HG02571 (cell line): Measurements from ENCODE around the gene DYNC1LI2.
"Not testable (repeated sequence)": the region's sequence is repeated elsewhere in the genome, so short reads cannot be mapped to it uniquely, and the experiment has no call there.

ENCODE experiments used
- ATAC-seq: cut with Tn5 transposase; IDR thresholded peaks from one replicate; pipeline ENCODE4 v1.9.1; 2021; ENCODE audit warnings: mild to moderate bottlenecking, moderate library complexity; ENCODE audit not compliant: unreplicated experiment

Gene DYNC1LI2

DNA sequence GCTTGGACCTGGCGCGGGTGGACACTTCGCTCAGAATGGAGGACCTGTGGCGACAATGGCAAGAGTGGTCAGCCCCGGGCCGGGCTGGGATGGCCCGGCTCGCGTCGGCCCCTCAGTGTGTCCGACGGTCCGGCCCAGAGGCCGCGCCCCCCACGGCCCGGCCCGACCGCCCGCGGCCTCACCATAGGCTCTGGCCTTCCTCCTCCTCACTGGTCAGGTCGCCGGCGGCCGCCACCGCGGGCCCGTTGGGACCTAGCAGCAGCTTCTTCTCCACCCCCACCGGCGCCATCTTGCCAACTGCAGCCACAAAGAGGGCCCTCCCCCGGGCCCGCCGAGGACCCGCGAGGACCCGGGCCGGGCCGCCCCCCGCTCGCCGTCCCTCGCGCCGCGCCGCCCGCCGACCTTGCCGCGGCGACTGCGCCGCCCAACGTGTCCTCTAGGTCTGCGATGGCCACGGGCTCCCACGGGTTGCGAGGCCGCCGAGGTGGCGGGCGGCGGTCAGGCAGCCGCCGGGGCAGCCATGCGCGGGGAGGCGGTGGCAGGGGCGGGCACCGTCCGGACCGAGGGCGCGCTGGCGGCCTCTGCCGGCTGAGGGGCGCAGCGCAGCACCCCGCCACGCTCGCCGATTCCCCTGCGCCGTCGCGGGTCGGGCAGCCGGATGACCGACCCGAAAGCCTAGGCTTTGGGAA is at the start of gene DYNC1LI2:
DYNC1LI2 (minus strand) TSS at position 307 of the 689 bp plus-strand sequence; CDS start at position 289, 18 bp downstream.
- peak; percentile 81 for ATAC-seq

DNA sequence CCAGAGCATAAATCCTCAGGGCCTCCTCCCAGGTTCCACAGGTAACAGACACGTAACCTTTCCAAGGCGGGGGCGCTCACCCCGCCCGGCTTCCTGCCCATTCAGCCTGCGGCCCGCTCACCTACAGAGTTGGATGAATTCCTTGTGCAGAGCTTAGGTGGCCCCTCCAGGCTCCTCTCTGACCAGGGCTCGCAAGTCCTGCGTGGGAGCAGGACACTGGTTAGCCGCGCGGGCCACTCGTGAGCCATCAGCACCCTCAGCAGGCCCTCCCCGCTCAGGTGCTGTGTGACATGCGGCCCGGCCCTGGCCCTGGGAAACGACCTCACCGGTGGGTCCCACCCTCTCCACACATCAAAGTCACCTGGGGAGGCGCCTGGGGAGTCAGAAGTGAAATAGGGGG is 49.4 kb upstream of the DYNC1LI2 start:
- no peak for ATAC-seq

DNA sequence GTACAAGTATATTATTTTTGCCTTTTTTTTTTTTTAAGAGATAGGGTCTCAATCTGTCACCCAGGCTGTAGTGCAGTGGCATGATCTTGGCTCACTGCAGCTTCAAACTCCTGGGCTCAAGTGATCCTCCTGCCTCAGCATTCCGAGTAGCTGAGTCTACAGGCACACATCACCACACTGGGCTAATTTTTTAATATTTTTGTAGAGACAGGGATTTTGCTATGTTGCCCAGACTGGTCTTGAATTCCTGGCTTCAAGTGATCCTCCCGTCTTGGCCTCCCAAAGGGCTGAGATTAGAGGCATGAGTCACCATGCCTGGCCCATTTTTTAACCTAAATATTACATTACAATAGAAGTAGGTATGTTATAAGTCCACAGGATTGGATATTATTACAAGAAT is 46.8 kb upstream of the DYNC1LI2 start:
- no peak for ATAC-seq

DNA sequence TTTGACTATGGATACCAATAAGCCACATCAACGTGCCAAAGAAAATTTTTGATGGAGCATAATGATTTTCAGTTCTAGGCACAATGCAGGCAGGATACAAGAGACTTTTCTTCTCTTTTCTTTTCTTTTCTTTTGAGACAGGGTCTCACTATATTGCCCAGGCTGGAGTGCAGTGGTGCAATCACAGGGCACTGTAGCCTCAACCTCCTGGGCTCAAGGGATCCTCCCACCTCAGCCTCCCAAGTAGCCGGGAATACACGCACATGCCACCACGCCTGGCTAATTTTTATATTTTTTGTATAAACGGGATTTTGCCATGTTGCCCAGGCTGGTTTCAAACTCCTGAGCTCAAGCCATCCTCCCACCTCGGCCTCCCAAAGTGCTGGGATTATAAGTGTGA is 42.6 kb upstream of the DYNC1LI2 start:
- not testable (repeated sequence) for ATAC-seq

DNA sequence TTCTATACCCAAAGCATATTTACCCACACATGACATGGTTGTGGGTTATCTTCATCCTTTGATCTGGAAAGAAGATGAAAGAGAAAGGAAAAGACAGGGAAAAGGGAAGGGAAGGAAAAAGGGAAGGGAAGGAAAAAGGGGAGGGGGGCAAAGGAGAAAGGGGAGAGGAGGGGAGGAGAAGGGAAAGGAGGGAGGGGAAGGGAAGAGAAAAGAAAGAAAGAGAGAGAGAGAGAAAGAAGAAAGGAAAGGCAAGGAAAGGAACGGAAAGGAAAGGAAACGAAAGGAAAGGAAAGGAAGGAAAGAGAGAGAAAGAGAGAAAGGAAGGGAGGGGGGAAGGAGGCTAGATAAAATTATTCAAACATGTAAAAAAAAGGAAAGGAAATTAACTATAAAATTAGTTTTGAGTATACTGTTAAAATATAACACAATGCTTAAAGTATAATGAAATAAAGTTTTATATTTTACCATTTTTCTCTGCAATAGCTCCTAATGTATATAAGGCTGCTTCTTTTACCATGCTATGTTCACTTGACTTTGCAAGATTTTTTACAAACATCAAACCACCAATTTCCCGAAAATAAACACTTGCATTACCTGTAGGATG is 38.8 kb upstream of the DYNC1LI2 start:
- ATAC-seq, result no peak

DNA sequence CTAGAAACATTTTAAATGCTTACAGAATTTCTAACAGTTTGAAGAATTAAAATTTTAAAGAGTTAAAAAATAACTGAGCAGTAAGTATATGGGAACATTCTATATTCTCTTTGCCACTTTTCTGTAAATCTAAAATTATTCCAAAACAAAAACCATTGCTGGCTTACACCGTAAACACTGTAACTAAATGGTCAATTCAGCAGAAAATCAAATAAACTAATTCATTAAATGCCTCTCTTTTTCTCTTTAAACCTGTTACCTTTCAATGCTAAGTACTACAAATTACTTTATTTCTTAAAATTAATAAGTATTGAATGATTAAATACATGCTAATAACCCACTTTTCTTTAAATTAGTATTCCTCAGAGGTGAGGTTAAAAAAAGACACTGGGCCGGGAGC is 36.0 kb upstream of the DYNC1LI2 start:
- ATAC-seq, result no peak

DNA sequence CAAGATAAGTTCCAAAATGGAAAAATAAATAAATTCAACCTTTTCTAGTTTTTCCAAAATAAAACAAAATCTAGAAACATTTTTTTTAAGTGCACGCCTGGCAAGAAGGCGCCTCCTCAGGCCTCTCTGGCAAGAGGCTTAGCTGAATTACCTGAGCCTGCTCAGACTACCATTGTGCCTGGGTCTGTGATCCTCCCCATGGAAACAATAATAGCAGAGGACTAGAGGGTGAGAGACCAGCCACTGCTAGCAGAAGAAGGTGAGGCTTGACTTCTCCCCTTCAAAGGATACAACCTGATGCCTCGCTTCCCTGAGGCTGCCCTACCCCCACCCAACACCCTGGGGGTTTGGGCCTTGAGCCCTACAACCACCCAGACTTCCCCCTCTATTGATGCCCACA is 35.1 kb upstream of the DYNC1LI2 start:
- no peak for ATAC-seq

DNA sequence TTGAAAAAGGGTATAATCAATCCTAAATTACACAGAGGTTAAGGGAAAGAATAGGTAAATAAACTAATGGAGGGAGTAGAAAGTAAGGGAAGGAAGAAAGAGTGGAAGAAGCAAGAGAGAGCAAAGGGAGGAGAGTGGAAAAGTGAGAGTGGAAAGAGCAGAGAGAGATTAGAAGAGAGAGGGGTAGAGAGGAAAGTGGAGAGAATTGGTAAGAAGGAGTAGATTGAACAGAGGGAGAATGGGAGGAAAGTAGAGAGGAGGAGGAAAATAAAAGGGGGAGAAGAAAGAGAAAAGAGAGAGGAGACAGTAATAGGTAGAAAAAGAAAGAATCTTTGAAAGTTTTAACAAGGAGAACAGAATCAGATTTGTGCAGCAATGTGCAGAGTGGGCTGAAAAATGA is 25.0 kb upstream of the DYNC1LI2 start:
- no peak for ATAC-seq

DNA sequence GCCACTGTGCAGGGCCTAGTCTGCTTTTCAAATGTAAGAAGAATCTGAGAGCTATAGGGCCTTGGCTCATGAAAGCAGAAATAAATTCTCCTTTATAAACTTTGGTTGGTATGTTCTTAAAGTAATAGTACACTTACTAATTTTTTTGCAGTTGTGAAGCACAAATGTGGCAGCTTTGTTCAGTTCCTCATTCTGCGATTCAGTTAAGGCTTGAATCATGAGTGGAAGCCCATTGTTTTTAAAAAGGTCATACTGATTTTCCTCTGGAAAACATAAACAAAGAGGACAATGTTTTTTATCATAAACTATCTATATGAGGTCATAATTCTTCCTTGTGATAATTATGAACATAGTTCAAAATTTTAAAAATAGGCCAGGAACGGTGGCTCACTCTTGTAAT is 23.6 kb upstream of the DYNC1LI2 start:
- no peak for ATAC-seq

DNA sequence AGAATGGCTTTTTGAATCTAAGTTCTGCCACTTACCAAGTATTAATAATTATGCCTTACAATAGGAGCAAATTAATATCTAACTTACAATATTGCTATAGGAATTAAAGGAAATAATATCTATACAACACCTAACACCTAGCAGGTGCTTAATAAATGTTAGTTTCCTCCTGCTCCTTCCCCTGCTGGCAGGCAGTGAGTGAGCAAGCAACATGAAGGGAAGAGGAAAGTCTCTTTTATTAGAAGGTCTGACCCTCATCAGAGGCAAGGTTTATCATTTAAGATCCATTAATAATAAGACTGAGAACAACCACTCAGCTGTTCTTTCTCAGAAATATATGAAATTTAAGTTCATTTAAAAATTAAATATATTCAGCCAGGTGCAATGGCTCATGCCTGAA is 6.7 kb upstream of the DYNC1LI2 start:
- ATAC-seq, result no peak

DNA sequence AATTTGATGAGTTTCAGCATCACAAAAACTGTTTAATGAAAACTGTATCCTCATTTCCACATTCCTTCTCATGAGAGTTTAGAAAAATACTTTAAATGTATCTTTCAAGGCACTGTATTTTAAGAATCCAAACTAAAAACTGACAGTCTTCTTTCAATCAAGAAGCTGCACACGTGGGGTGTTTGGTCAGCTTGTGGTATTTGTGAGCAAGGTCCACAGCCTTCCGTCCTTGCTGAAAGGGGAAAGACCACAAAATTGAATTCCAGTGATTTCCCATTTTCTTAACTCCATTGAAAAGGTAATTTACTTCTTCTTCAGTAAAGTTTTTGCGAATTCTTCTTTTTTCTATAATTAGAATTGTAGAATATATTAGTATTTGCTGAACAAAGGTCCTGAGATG is 3.4 kb upstream of the DYNC1LI2 start:
- no peak for ATAC-seq

DNA sequence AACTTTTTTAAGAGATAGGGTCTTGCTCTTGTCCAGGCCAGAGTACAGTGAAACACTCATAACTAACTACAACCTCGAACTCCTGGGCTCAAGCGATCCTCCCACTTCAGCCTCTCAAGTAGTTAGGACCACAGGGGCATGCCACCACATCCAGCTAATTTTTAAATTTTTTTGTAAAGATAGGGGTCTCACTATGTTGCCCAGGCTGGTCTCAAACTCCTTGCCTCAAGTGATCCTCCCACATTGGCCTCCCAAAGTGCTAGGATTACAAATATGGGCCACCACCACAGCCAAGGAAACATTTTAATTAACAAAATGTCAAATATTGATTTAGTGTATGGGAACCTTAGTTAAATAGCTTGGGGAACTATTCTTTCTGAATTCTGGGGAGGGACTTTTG is 2.8 kb upstream of the DYNC1LI2 start:
- ATAC-seq, result no peak

DNA sequence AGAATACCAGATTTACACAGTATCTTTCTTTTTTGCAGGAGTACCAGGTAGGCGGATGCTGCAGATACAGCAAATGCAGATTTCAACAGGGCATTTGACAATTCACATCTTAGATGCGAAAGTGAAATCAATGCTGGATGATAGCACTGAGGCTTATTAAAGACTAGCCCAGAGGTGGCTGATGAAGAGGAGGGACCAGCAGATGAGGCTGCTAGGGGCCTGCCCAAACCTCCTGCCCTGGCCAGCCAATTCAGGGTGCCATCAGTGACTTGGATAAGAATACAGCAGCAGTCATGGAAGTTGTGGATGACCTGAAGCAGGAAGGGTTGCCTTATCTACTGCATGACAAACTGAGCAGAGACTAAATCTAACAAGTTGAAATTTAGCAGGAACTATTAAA is 1.5 kb upstream of the DYNC1LI2 start:
- no peak for ATAC-seq

DNA sequence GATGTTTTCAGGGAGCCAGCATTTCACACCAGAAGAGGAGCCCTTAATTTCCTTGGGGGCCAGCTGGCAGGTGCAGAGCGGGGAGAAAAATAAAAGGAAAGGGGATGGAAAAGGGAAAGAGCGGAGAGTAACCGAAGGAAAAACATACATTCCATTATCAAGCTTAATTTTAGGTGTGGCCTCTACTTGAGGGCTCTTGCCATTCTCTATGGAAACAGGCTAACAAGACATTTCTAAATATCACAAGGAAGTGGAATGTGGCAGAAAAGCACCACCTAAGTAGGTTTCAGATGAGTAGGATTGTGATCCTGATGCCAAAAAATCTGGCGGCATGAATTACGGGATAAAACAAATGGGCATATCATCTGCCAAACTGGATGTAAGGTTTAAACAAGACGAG is 970 bp upstream of the DYNC1LI2 start:
- ATAC-seq, result no peak

DNA sequence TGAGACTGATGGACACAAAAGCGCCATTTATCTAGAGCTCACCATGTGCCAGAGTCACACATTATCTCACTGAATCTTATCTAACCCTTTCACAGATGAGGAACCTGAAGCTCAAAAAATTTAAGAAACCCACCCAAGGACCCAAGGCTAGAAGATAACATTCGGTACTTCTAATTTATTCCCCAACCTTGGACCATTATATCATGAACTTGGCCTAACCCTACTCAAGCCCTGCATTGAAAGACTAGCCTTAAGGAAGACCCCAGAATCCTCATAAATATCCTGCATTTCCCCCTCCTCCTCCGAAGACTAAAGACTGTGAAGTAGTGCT is 548 bp upstream of the DYNC1LI2 start:
- ATAC-seq, result no peak

DNA sequence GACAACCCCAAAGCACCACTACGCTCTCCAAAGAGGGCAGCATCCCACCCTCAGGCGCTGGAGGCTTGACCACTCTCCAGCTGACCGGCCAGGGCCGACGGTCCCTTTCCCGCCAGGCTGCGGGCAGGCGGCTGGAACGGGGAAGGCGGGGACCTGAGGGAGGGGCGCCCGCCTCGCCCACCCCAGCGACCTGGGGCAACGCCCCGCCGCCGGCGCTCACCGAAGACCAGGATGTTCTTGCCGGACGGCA is 431 bp downstream of the DYNC1LI2 start:
- peak; percentile 26 for ATAC-seq

DNA sequence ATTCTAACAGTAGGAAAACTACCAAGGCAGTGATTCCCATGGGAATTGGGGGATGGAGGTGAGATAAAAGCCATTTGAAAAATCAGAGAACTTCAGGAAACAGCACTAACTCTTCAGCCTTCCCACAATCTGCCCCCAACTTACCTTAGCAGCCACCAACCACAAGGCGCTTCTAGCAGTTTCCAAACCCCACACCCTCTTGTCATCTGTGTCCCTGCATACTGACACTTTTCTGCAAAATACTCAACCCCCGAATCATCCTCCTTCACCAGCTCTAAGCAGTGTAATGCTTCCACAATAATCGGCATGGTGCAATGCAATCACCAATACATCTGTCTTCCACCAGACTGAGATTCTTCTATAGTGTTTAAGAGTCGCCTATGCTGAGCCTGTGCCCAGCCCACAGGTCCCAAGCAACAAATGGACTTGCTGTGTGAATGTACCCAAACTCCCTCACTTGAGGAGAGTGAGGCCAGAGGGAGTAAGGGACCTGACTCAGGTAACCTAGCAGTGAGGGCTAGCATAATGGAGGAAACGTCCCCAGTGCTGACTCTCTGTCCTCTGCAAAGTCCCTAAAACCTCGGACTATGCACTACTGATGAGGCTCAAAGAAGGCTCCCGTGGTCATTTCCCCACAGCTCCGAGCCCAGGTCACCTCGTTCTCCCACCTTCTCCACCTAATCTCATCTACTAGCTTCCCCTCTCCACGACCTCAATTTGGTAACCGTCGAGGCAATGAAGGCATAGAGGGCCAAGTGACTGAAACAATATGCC is 943 bp downstream of the DYNC1LI2 start:
- no peak for ATAC-seq

DNA sequence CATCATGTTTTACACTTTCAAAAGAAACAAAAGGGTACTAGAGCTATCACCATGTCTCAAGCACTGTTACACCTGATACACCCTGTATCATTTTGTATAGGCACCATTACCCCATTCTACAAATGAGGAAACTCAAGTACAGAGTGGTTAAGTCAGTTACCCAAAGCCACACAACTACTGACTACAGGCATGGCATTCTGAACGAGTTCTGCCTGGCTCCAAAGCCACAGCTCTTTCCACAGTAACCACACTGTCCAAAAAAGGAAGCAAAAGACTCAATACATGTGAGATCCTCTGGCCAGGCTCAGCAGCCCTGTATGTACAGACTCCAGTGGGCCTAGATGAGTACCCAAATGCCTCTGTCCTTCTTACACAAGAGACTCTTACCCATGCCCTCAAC is 4.7 kb downstream of the DYNC1LI2 start:
- no peak for ATAC-seq

DNA sequence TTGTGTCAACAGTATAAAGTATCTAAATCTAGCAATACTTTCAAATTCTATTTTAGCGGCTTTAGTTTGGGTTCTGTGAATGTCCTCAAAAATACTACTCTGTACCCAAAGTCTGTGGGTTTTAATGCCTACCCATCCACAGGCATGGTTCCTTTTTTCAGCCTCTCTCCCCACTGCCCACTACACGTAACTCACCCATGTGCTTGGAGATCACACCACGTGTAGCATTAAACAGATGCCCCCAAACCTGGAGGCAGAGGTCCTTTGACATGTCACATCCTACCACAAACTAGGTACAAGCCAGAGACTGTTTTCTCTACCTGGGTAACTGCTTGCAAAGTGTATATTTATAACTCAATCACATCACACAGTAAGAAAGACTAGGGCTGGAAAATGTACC is 5.4 kb downstream of the DYNC1LI2 start:
- no peak for ATAC-seq

DNA sequence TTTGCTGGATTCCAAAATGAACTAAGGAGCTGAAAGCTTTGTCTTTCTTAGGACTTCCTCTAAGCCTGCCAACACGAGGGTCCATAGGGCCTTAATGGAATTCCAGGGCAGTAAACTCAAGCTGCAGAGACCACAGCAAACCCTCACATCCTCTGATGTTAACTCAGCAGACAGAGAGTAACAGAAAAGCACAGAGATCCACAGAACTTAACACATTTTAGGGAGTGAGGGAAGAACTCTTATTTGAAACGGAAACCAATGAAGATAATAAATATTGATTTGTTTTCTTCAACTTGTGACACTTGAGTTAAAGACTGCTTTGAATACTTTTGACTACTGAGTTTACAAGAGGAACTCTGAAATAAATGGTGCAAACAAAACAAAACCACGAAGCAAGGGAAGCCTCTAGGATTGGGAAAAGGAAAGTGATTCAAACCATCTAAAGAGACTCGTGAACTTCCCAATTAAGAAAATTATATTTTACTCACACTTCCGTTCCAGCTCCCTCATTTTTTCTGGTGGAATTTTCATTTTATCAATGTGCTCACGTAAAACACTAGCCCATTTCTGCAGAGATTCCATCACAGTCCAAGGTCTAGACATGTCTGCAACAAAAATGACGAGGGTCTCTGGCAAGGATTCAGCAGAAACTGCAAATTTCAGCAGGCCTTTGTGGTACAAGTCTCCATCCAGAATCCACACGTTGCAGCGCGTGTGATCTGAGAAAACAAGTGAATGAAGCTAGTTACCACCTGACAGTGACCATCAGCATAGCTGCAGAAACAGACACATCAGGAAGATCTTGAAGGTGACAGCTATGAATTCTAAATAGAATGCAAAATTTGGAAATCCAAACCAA is 9.2 kb downstream of the DYNC1LI2 start:
- ATAC-seq, result no peak

DNA sequence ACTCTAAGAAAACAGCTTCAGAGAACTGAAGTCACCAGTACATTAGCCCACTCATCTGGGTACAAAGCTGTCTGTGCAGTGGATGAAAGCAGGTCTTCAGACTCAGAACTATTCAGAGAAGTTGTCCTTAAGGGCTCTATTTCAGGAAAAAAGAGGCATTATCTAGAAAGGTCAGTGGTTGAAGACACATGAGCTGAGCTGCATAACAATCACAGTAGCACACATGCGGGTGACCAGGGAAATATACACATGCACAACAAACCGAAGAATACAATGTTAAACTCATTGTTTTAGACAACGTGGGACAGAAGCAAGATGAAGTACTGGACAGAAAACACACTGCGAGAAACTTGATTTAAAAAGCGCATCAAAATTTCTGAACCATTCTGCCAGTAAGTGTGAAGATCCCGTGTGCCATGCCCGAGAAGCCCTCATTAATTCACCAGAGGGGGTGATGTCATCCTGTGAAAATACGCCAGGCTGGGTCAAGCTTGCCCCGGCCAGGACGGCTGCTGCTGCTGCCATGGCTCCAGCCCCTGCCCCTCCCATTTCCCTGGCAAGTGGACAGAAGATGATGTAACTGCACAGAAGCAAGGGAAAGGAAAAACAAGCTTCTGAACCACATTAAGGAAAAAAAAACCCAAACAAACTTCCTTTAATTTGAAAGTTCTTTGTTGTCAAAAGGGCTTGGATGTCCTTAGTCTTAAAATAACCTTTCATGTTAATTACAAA is 10.1 kb downstream of the DYNC1LI2 start:
- no peak for ATAC-seq
